GM21526 (cell line): ENCODE data around the gene NRCAM.
A peak's percentile ranks its signal among the peaks of the same experiment; 100 is the strongest.

ENCODE experiments used
- ATAC-seq: cut with Tn5 transposase; IDR thresholded peaks from one replicate; pipeline ENCODE4 v1.9.1; 2021; ENCODE audit warnings: moderate library complexity; ENCODE audit not compliant: unreplicated experiment, low FRiP score

NRCAM gene

GRCh38 chr7:108118959-108119358, 337.3 kb downstream of the NRCAM start:
- no peak for ATAC-seq

GRCh38 chr7:108114117-108114841, 342.0 kb downstream of the NRCAM start:
- peak; percentile 93 for ATAC-seq

GRCh38 chr7:108112683-108113082, 343.6 kb downstream of the NRCAM start:
- ATAC-seq, result no peak

- no peak for ATAC-seq
Observed at GRCh38 chr7:108109221-108109908, 346.9 kb downstream of the NRCAM start.

GRCh38 chr7:108108131-108108530, 348.1 kb downstream of the NRCAM start:
- no peak for ATAC-seq

- no peak for ATAC-seq
Observed at GRCh38 chr7:108104324-108104723, 351.9 kb downstream of the NRCAM start.

- no peak for ATAC-seq
Observed at GRCh38 chr7:108103558-108104298, 352.5 kb downstream of the NRCAM start.

GRCh38 chr7:108102671-108103312, 353.4 kb downstream of the NRCAM start:
- no peak for ATAC-seq

- ATAC-seq, result no peak
Observed at GRCh38 chr7:108101759-108102158, 354.5 kb downstream of the NRCAM start.

- ATAC-seq, result no peak
Observed at GRCh38 chr7:108099713-108100112, 356.5 kb downstream of the NRCAM start.

- no peak for ATAC-seq
Observed at GRCh38 chr7:108097703-108098102, 358.5 kb downstream of the NRCAM start.
